Stimulated activated CD4-positive, alpha-beta T cell treated with anti-CD3 and anti-CD28 coated beads, TNF-alpha, amount 100 ng/mL, for 48 hours (primary cell): Measurements from ENCODE around the gene GAD2.

Experiments
- DNase-seq, 3 donors: peaks; one replicate each; pipeline ENCODE4 v3.0.0-alpha.2; 2020; ENCODE audit warnings: low read depth in 3 of 3

GAD2 gene

GRCh38 chr10:26222563-26222962, 6.0 kb downstream of the GAD2 start:
- no peak for DNase-seq

GRCh38 chr10:26225322-26225721, 8.7 kb downstream of the GAD2 start:
- no peak for DNase-seq

- no peak for DNase-seq
These were observed 11.2 kb downstream of the GAD2 start for GRCh38 chr10:26227786-26228185.

- DNase-seq: no peak
These were observed 15.6 kb downstream of the GAD2 start for GRCh38 chr10:26232174-26232573.

DNA sequence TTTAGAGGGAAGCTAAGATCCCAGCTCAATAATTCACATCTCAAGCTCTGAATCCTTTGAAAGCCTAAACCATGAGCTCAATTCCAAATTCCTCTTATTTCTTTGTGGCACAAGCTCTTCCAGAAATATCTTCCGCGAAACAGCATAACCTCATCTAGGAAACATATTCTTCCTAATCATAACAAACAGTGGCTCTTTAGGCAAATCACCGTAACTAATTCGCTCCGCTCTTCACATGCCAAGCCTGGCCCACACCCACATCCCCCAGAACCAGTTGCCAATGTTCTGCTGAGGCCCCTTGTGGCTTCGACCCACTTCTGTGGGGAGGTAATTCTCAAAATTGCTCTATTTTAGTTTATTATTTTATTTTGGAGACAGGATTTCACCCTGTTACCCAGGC, 19.2 kb downstream of the GAD2 start:
- DNase-seq: no peak

DNA sequence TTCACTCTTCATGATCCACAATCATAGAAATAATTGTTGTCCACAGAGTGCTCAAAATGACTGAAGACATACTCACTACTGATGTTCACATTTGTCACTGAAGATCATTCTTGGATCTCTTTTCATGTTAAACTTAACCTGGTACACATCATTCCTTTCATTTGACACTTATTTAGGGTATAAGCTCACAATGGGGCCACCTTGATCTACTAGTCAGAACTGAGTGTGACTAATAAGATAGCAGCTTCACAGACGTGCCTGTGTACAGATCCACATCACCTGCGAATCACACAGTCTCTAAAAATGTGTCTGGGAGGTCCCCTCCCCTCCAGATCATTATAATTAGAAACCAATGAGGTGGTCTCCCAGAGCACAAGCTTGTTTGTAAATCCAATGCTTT, 21.8 kb downstream of the GAD2 start:
- DNase-seq: no peak

GRCh38 chr10:26242706-26243350, 26.3 kb downstream of the GAD2 start:
- no peak for DNase-seq

DNA sequence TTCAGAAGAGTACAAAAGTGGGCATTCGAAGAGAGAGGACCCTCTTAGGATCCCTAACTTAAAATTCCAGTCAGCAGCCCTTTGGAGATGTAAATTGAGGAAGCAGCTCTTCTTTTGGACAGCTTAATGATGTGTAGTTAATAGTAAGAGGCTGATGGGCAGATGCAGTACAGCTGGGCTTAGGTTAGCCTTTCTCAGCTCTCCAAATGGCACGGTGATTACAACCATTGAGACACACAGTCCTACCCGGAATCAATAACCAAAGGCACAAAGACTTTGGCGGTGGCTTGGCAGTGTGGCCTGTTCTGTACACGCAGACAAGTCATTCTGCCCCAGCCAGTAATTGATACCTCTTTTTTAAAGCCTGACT, 26.8 kb downstream of the GAD2 start:
- DNase-seq: no peak

DNA sequence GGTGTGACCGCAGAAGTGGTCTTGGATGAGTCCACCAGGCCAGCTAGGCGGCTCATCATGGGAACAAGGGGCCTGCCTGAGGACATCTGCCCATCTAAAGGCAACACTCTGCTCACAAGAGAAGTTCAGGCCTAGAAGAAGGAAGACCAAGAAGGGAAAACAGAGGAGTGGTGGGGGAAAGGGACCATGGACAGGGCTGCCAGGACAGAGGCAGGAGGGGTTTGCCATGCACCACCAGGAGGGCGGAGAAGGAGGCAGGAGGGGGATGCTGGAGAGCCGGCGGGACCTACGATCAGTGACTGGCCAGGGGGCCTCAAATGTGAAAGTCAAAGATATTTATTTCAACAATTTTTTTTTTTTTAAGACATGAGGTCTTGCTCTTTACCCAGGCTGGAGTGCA, 33.1 kb downstream of the GAD2 start:
- no peak for DNase-seq

DNA sequence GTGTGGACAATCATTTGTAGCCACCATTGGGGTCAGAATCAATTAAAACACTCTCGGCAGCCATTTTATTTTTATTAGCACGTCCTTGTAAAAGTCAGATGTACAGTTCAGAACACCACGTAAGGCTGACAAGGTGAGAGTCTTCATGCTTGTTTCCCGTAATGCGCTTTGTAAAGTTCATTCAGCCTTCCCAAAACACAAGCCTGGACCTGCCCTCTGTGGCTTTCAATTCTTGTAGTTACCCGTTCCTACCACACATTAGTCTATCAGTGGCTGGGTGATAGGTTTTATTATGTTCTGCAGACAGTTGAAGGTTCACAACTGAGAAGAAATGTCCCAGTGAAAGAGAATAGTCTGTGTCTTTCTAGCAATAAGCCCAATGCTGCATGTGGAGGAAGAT, 35.4 kb downstream of the GAD2 start:
- DNase-seq: no peak

- DNase-seq: no peak
These were observed 38.0 kb downstream of the GAD2 start for GRCh38 chr10:26254616-26255015.

DNA sequence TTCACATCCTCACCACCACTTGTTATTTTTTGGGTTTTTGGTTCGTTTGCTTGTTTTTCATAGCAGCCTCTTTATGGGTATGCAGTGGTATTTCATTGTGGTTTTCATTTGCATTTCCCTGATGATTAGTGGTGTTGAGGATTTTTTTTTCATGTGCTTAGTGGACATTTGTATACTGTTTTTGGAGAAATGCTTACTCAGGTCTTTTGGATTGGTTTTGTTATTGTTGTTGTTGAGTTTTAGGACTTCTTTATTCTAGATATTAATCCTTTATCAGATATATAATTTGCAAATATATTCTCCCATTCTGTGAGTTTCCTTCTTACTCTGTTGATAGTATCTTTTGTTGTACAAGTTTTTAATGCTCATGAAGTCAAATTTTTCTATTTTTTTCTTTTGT, 42.8 kb downstream of the GAD2 start:
- DNase-seq: no peak

- no peak for DNase-seq
These were observed 53.2 kb downstream of the GAD2 start for GRCh38 chr10:26269754-26270153.

DNA sequence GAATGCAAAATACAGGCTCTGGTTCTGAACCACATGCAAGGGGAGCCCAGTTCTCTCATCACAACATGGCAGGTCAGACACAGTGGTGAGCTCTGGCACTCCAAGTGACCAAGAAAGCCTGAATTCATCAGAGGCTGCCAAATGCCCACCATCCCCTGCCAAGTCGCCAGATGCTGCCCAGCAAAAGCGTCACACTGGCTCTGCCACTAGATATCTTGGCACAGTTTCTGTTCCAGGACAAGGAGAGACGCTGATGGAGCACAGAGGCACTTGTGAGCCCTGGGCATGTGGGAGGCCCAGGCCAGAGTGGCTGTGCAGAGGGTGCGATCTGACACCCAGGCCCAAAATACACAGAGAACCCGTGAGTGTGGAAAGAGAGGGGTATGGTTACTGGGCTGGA, 57.8 kb downstream of the GAD2 start:
- DNase-seq: no peak

GRCh38 chr10:26278295-26278694, 61.7 kb downstream of the GAD2 start:
- no peak for DNase-seq

GRCh38 chr10:26290236-26290635, 73.7 kb downstream of the GAD2 start:
- no peak for DNase-seq

DNA sequence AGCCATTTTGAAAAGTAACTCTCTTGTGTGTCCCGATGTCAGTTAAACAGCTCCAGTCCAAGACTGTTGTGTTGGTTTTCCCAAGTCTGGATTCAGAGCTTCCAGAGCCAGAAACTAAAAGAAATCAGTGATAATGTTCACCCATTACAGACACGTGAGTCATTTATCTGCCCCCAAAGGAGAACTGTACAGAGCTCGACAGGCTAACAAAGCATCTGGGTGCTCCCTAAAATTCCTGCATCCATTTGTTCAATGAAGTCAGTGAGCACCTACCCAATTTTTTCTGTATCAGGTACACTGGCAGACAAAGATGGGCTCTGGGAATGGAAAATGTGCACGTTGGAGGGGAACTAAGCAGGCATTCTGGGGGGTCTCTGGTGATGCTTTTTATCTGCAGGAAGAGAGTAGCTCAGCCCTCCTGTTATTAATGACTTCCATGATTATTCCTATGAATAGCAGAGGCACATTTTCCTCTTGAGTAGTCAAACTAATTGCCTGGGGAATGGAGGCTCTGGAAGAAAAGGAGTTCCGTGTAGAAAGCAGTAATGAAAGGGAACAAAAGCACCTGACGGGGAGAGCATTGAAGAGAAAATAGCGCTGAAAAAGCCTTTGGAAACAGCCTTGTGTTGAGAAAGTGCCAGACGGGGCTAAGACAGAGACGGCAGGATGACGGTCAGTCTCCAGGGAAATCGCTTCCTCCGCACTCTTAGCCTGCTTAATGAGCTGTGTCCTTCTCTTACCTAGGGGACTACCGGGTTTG, 75.3 kb downstream of the GAD2 start:
- DNase-seq: no peak

GRCh38 chr10:26296360-26296759, 79.8 kb downstream of the GAD2 start:
- no peak for DNase-seq

DNA sequence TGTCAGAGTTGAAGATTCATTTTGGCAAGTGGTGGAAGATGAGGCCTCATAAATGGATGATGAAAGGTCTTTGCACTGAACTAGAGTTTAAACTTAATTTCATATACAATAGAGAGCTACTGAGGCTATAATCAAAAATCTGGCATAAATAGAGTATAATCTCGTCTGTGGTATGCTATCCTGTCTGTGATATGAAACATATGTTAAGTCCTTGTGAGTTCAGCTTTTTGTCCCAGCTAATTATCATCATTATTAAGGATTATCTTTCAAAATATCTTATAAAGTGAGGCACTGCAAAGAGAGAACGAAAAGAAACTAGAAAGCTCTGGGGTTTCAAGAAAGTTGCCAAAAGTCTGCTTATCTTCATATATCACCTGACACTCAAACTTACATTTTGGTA, 83.4 kb downstream of the GAD2 start:
- no peak for DNase-seq

GRCh38 chr10:26303366-26303765, 86.8 kb downstream of the GAD2 start:
- no peak for DNase-seq

GRCh38 chr10:26310361-26310760, 93.8 kb downstream of the GAD2 start:
- no peak for DNase-seq

DNA sequence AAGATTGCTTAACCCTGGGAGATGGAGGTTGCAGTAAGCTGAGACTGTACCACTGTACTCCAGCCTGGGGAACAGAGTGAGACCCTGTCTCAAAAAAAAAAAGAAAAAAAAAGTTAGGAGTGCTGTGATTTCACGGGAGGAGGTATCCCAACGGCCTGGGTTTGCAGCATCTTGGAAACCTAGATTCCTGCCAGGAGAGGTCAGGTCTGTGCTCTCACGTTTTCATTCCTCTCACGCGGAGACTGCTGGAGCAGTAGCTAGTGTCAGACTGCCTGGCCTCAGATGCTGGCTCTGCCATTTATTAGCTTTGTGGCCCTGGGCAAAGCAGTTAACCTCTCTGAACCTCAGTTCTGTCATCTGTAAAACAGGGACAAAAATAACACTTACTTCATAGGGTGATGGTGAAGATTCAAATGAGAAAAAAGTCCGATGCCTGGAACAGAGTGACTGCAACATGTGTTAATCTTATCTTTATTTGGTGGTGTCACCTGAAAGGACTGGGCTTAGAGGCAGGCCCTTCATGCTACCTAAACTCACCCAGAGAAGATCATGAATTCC, 94.9 kb downstream of the GAD2 start:
- DNase-seq: no peak

DNA sequence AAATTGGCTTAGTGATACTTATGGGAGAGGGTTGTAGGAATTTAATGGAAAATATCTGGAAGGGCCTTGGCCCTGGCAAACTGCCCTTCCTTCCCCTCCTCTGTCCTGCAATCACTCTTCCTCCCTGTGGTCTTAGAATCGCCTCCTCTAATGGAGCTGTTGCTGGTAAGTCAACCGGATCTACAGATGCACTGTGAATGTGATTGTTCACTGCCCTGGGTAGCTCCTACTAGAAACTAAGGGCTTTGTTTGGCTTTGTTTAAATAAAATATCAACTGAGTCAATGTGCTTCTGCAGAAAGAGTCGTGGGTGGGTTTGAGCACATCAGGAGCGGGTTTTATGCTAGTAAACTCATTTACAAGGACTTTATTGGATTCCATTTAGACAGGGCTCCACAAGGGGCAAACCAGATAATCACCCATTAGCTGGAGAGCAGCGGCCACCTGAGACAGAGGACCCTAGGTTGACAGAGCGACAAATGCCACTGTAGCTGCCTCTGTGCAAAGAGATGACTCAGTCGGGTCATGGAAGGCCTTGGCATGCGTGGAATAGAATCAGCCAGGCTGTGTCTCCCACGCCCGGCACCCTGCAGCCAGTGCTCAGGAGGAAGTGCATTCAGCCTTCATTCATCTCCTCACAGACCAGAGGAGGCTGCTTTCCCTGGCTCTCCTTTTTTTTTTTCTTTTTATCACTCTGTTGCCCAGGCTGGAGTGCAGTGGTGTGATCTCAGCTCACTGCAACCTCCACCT, 97.9 kb downstream of the GAD2 start:
- DNase-seq: no peak
